HG02943 (cell line): ENCODE data around the gene TCAP.

Experiments
- ATAC-seq: cut with Tn5 transposase; IDR thresholded peaks from one replicate; pipeline ENCODE4 v1.9.1; 2021; ENCODE audit warnings: mild to moderate bottlenecking, low read depth, moderate library complexity; ENCODE audit not compliant: unreplicated experiment

The TCAP gene, protein sequence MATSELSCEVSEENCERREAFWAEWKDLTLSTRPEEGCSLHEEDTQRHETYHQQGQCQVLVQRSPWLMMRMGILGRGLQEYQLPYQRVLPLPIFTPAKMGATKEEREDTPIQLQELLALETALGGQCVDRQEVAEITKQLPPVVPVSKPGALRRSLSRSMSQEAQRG

GRCh38 chr17:39664581-39665561 is at the start of gene TCAP:
Gene TCAP, plus strand, starts transcription at chr17:39665349. Its CDS starts 11 bp downstream, at chr17:39665360.
- no peak for ATAC-seq

DNA sequence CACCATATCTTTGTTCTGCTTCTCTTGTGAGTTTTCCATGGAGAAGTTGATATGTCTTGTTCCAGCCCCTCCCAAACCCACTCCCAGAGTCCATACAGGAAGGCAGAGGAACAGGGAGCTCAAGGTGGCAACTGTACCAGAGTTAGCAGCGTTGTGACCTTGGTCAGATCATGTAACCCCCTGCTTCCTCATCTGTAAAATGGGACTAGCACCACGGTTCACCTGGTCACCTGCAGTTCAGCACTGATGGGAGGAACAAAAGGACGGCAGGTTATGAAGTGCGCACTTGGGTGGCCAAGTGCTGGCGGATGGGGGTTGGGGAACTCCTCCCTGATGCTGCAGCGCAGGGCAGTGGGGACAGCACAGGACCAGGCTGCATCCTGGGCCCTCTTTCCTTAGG is 49.7 kb upstream of the TCAP start:
- no peak for ATAC-seq

DNA sequence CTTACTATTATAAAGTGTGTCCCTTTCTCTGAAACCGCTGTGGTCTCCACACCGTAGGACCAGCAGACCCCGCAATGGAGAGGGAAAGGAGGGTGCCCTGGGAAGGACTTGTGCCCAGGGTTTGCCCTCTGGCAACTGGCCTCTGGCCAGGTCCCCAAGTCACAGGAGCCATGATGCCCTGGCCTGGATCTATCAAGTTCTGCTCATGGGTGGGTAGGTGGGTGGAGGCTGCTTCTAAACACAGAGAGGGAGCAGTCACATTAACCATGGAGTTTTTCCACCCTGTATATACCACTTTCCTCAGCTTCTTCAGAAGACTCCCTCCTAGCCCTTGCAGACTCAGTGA is 48.1 kb upstream of the TCAP start:
- ATAC-seq = no peak

GRCh38 chr17:39617446-39618245 is 47.5 kb upstream of the TCAP start:
- ATAC-seq = no peak

GRCh38 chr17:39618246-39618913 is 46.8 kb upstream of the TCAP start:
- no peak for ATAC-seq

DNA sequence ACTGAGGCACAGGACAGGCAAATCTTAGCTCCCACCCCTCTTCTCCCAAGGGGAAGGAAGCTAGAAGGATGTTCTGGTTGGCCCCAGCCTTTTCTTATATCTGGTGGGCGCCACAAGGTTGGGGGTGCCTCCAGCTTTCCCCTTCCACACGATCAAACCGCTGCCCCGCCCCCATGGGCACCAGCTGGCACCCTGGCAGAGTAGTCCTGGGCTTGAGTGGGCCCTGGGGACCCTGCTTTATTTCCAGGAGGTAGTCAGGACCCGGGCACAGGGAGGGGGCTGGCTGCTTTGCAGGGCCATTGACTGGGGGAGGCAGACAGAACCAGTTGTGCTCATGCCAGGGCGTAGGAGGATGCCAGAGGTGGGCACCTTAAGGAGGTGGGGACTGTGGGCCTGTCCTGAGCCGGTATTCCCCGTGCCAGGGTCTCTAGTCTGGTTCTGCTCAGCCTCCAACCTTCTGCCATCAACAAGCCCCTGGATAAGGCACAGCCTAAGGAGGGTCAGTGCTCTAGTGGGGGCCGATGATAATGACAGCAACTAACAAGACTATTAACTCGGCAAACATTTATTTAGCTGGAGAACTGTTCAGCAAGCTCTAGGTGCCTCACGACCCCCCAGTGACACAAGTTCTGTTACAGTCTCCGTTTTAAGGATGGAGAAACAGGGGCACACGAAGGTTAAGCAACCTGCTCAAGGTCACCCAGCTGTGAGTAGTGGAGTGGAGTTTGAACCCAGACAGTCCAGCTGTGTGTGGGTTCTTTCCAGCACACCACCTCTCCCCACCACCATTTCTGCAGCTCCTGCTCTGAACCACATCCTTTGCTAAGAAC is 46.0 kb upstream of the TCAP start:
- ATAC-seq = no peak

- no peak for ATAC-seq
Measured at GRCh38 chr17:39619786-39620101, 45.4 kb upstream of the TCAP start.

DNA sequence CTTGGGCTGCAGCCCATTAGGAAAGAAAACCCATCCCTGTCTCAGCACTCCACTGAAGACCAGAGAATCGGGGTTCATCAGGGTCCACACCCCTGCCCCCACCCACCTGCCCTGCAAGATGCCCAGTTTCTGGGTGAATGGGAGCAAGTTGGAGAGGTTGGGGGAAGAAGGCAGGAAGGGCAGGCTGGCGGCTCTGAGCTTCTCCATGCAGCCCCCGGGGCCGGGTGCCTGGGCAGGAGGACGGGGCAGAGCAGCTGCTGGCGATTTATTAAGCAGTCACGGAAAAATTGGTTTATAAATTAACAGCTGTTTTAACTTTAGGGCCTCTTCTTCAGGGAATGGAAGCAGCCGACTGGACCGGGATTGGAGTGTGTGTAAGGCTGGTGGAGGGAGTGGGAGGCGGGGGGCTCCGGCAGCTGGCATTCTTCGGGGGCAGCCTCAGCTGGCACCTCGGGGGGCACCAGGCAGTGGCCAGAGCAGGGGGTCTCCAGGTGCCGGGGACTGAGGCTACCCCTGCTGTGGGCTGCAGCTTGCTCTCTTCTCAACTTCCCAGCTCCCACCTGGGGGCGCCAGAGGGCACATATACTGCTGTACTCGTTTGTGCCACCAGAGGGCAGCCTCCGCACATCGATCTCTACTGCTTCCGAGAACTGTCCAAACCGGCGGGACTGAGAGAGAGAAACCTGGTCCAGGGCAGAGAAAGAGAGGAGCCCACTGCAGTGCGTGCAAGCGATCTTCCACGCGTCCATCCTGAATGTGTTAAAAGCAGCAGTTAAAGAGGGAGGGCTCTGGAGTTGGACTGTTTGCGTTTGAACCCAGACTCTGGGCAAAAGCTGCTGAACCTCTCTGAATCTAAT is 43.4 kb upstream of the TCAP start:
- no peak for ATAC-seq

- ATAC-seq = no peak
Measured at GRCh38 chr17:39622380-39623006, 42.7 kb upstream of the TCAP start.

GRCh38 chr17:39623356-39623950 is 41.7 kb upstream of the TCAP start:
- no peak for ATAC-seq

GRCh38 chr17:39624313-39624712 is 40.8 kb upstream of the TCAP start:
- ATAC-seq = no peak

DNA sequence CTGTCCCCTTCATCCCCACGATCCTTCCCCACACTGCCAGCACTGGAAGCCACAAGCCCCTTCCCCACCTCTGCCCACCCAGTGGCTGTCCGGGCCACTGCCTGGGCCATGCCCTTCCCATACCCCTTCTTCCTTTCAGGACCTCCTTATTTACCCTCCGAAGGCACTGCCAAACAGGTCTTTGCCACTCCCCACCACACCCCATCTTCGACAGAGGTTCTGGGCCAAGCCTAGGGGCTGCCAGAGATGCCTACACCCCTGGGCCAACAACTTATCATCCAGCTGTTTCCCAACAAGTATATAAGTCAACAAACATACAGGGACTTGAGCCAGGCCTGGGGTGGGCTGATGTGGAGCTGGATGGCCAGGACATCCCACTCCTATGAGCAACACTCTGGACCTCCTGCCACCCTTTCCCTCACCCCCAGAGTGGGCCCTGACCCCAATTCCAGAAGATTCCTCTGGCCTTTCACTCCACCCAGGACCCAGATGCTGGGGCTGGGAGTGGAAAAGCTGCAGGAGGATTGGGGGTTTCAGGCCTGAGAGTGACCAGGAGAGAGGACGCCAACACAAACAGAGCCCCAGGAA is 39.9 kb upstream of the TCAP start:
- no peak for ATAC-seq

GRCh38 chr17:39626171-39627046 is 38.7 kb upstream of the TCAP start, which contains the start of gene PPP1R1B:
Gene PPP1R1B, plus strand, starts transcription at chr17:39626952. Its CDS starts 441 bp downstream, at chr17:39627393.
- no peak for ATAC-seq

DNA sequence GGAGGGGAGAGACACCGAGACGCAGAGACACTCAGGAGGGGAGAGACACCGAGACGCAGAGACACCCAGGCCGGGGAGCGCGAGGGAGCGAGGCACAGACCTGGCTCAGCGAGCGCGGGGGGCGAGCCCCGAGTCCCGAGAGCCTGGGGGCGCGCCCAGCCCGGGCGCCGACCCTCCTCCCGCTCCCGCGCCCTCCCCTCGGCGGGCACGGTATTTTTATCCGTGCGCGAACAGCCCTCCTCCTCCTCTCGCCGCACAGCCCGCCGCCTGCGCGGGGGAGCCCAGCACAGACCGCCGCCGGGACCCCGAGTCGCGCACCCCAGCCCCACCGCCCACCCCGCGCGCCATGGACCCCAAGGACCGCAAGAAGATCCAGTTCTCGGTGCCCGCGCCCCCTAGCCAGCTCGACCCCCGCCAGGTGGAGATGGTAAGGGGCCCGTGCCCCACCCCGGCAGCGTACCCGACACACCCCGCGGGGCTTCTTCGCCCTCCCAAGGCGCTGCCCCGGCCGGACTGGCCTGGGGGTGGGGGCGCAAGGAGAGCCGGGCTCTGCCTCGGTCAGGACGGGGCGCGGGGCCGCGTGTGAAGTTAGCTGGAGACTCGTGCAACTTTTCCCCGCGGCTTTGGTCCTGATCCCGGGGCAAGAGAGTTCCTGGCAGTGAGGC is 38.0 kb upstream of the TCAP start:
- no peak for ATAC-seq

DNA sequence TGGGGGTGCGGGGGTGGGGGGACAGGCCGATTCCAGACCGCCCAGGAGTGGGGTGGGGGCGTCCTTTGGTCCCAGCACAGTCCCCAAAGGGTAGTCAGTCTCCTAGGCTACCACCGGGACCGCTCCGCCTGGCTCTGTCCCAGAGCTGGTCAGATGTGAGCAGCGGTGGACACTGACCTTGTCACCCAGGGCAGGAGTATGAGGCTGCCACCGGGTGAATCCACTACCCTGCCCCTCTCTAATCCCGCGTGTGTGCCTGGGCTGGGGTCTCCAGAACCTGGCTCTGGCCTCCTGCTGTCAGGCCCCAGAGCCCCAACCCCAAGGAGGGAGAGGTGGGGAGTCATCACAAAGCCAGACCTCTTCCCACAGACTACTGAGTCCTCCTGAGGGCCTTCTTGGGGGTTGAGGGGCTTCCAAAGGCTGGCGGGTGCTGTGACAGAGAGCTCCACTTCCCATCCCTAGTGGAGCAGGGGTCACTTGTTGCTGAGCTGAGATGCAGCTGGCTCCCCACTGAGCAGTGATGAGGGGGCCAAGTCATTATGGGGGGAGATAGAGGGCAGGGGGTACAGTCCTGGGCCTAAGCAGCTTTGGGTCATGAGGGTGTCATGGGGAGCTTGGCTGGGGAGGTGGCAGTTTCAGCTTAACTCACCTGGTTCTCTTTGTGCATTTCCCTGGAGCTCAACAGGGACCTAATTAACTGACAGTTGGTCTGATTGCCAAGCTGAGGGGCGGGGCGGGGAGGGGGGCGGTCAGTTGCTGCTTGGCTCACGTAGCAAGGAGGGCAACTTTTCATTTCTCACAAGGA is 37.2 kb upstream of the TCAP start:
- ATAC-seq = no peak
